Neural cell (in vitro differentiated cells): ENCODE data around the gene UCP2. TPM values are rescaled to one million over a fixed set of nuclear protein-coding genes. Genes with fewer than 3 reads are reported as not detected.

Experiments used
- H2AFZ ChIP-seq: fragments of 200-600, 300-800 bp; sonication (generic), shearing (Covaris generic); 2 replicates; pipeline ENCODE4 v1.6.0; 2014; ENCODE audit warnings: low read depth, mild to moderate bottlenecking, antibody characterized with exemption, low read length, moderate library complexity
- H3F3A ChIP-seq: fragments of 200-600 bp; shearing (Covaris generic); 2 replicates; pipeline ENCODE4 v1.6.1; 2016; ENCODE audit warnings: mild to moderate bottlenecking, moderate library complexity, mixed read lengths, antibody characterized with exemption, low read length; ENCODE audit not compliant: insufficient read depth, poor library complexity, severe bottlenecking
- H3K27ac ChIP-seq: fragments of 200-600, 300-800 bp; sonication (generic), shearing (Covaris generic); 2 replicates; pipeline ENCODE4 v1.5.1; 2014; ENCODE audit warnings: mild to moderate bottlenecking, low read length, moderate library complexity
- H3K27me3 ChIP-seq: fragments of 300-800, 200-600 bp; sonication (generic), shearing (Covaris generic); 2 replicates; pipeline ENCODE4 v1.6.0; 2014; ENCODE audit warnings: mild to moderate bottlenecking, low read depth, low read length, moderate library complexity; ENCODE audit not compliant: insufficient read depth
- H3K36me3 ChIP-seq: fragments of 300-800, 200-600 bp; sonication (generic), shearing (Covaris generic); 2 replicates; pipeline ENCODE4 v1.5.1; 2014; ENCODE audit warnings: mild to moderate bottlenecking, antibody characterized with exemption, low read length, moderate library complexity; ENCODE audit not compliant: insufficient read depth
- H3K4me2 ChIP-seq: fragments of 300-800, 200-600 bp; sonication (generic), shearing (Covaris generic); 2 replicates; pipeline ENCODE4 v1.6.0; 2014; ENCODE audit warnings: mild to moderate bottlenecking, low read length
- H3K4me3 ChIP-seq: fragments of 300-800, 200-600 bp; sonication (generic), shearing (Covaris generic); 2 replicates; pipeline ENCODE4 v1.5.1; 2014; ENCODE audit warnings: mild to moderate bottlenecking, low read length, moderate library complexity
- H3K79me2 ChIP-seq: fragments of 200-600 bp; shearing (Covaris generic); replicated peaks from 2 replicates; pipeline ENCODE4 v1.6.0; 2014; ENCODE audit warnings: mild to moderate bottlenecking, low read length, moderate library complexity; ENCODE audit not compliant: insufficient read depth
- H3K9ac ChIP-seq: fragments of 300-800, 200-600 bp; sonication (generic), shearing (Covaris generic); 2 replicates; pipeline ENCODE4 v1.6.1; 2016; ENCODE audit warnings: mild to moderate bottlenecking, low read length, mixed read lengths
- H3K9me2 ChIP-seq: fragments of 200-600 bp; shearing (Covaris generic); 2 replicates; pipeline ENCODE4 v1.6.1; 2016; ENCODE audit warnings: mild to moderate bottlenecking, low read length, mixed read lengths; ENCODE audit not compliant: insufficient read depth
- H3K9me3 ChIP-seq: fragments of 200-600, 300-800 bp; sonication (generic), shearing (Covaris generic); 2 replicates; pipeline ENCODE4 v1.6.1; 2016; ENCODE audit warnings: mild to moderate bottlenecking, mixed run types, low read length, moderate library complexity, mixed read lengths
- H4K20me1 ChIP-seq: fragments of 200-600 bp; shearing (Covaris generic); 2 replicates; pipeline ENCODE4 v1.6.1; 2016; ENCODE audit warnings: mild to moderate bottlenecking, mixed run types; ENCODE audit not compliant: insufficient read depth
- CTCF ChIP-seq: fragments of 450-650 bp; IDR thresholded peaks from 2 replicates; pipeline ENCODE4 v1.5.1; 2014; ENCODE audit warnings: antibody characterized with exemption, mild to moderate bottlenecking, moderate library complexity; ENCODE audit not compliant: poor library complexity, severe bottlenecking
- EP300 ChIP-seq: fragments of 450-650 bp; conservative IDR thresholded peaks from 2 replicates; pipeline ENCODE4 v1.6.1; 2014; ENCODE audit warnings: antibody characterized with exemption, mild to moderate bottlenecking, moderate library complexity; ENCODE audit not compliant: poor library complexity, severe bottlenecking
- EZH2 ChIP-seq: fragments of 200-600, 300-800 bp; shearing (Covaris generic), sonication (generic); IDR thresholded peaks from 2 replicates; pipeline ENCODE4 v1.6.1; 2014; ENCODE audit warnings: antibody characterized with exemption, low read length, borderline replicate concordance, mild to moderate bottlenecking; ENCODE audit not compliant: insufficient read depth, poor library complexity, severe bottlenecking
- MXI1 ChIP-seq: fragments of 450-650 bp; conservative IDR thresholded peaks from 2 replicates; pipeline ENCODE4 v1.6.1; 2014; ENCODE audit warnings: antibody characterized with exemption, mild to moderate bottlenecking; ENCODE audit not compliant: poor library complexity, severe bottlenecking
- POLR2AphosphoS5 ChIP-seq: IDR thresholded peaks from 2 replicates; pipeline ENCODE4 v1.6.1; 2012
- RAD21 ChIP-seq: fragments of 450-650 bp; conservative IDR thresholded peaks from 2 replicates; pipeline ENCODE4 v1.6.1; 2014; ENCODE audit warnings: antibody characterized with exemption, mild to moderate bottlenecking, moderate library complexity
- REST ChIP-seq: IDR thresholded peaks from 2 replicates; pipeline ENCODE4 v1.6.1; 2012; ENCODE audit warnings: borderline replicate concordance
- SMC3 ChIP-seq: fragments of 450-650 bp; conservative IDR thresholded peaks from 2 replicates; pipeline ENCODE4 v1.6.1; 2014; ENCODE audit warnings: antibody characterized with exemption, mild to moderate bottlenecking, moderate library complexity; ENCODE audit not compliant: poor library complexity
- TAF1 ChIP-seq: IDR thresholded peaks from 2 replicates; pipeline ENCODE4 v1.6.1; 2012; ENCODE audit warnings: low read depth
- polyA plus RNA-seq: library from polyadenylated mRNA; depleted of rRNA; stranded (reverse); fragments of >200 nt; gene quantifications from 2 replicates; pipeline ENCODE4 v1.2.3, GENCODE V29; 2014

UCP2 gene
- polyA plus RNA-seq, 1 donor from 2014 or later: not detected

- no peaks in the 10 kb centered on the region for H3K9me2 ChIP-seq
- H2AFZ ChIP-seq: no peak overlapping the region
- H3F3A ChIP-seq: no peaks in the 10 kb centered on the region
- H3K9me3 ChIP-seq: no peaks in the 10 kb centered on the region
- no peaks in the 10 kb centered on the region for H3K27me3 ChIP-seq
- H3K9ac ChIP-seq: no peak overlapping the region
- no peak overlapping the region for H3K4me2 ChIP-seq
- no peaks in the 10 kb centered on the region for H3K36me3 ChIP-seq
- H3K4me3 ChIP-seq: no peak overlapping the region
- TF ChIP-seq MXI1: no peak
- no peak for TF ChIP-seq RAD21
- no peak for TF ChIP-seq SMC3
- TF ChIP-seq EZH2: no peak
- TF ChIP-seq TAF1: no peak
- no peak for TF ChIP-seq REST
- no peak overlapping the region for H3K27ac ChIP-seq
- no peaks in the 10 kb centered on the region for H3K79me2 ChIP-seq
- H4K20me1 ChIP-seq: no peaks in the 10 kb centered on the region
These were observed 9.8 kb downstream of the UCP2 start for GRCh38 chr11:73972620-73973449.

GRCh38 chr11:73972187-73972586 lies 10.5 kb downstream of the UCP2 start:
- Histone ChIP-seq H3K79me2 (no peaks in the 10 kb centered on the region), H4K20me1 (no peaks in the 10 kb centered on the region), H3K4me3 (no peak overlapping the region), H3K36me3 (no peaks in the 10 kb centered on the region), H2AFZ (no peak overlapping the region), H3K27ac (no peak overlapping the region), H3K4me2 (no peak overlapping the region), H3K9me2 (no peaks in the 10 kb centered on the region), H3K9ac (no peak overlapping the region), H3K27me3 (no peaks in the 10 kb centered on the region), H3K9me3 (no peaks in the 10 kb centered on the region), H3F3A (no peaks in the 10 kb centered on the region)
- no peak for TF ChIP-seq CTCF
- TF ChIP-seq RAD21: no peak
- TF ChIP-seq TAF1: no peak
- no peak for TF ChIP-seq EP300
- no peak for TF ChIP-seq MXI1
- TF ChIP-seq EZH2: no peak
- no peak for TF ChIP-seq REST
- no peak for TF ChIP-seq SMC3
- no peak for TF ChIP-seq POLR2AphosphoS5
